K562 (cell line): ENCODE measurements around the gene ACHE. TPM values are rescaled to one million over a fixed set of nuclear protein-coding genes. Genes with fewer than 3 reads are reported as not detected.

ENCODE experiments used
- NR2C1 ChIP-seq, 2 experiments: fragments of 450-650 bp; IDR thresholded peaks; 2 replicates each; pipeline ENCODE4 v1.6.1; 2017; ENCODE audit warnings: mild to moderate bottlenecking in 2 of 2, antibody characterized with exemption in 1 of 2, inconsistent platforms in 1 of 2, missing compliant biosample characterization in 1 of 2, missing genetic modification characterization in 1 of 2
- PHF21A ChIP-seq: fragments of 450-650 bp; IDR thresholded peaks from 2 replicates; pipeline ENCODE4 v1.6.1; 2017; ENCODE audit warnings: low read depth, borderline replicate concordance
- PRMT5 ChIP-seq: sonication (generic); formaldehyde crosslinking; IDR thresholded peaks from 2 replicates; pipeline ENCODE4 v1.5.0; 2020; ENCODE audit warnings: missing genetic modification reagents
- TBL1XR1 ChIP-seq, 2 experiments: IDR thresholded peaks; 2 replicates each; pipeline ENCODE4 v1.6.1; 2012; ENCODE audit warnings: improper control_type of control experiment in 2 of 2, low read length in 2 of 2, mild to moderate bottlenecking in 1 of 2
- polyA plus RNA-seq, 8 experiments: library from polyadenylated mRNA; depleted of rRNA in 4 of 8; stranded (reverse) in 5 of 8; unstranded in 3 of 8; fragments of >200 nt; fragmentation: Nextera tagmentation in 2 of 8; fragmentation: Illumina TruSeq in 1 of 8; extraction: Ambion mirVana in 2 of 8; extraction: Trizol in 1 of 8; gene quantifications; 2 replicates each; pipeline versions ENCODE4 v1.2.1 to v1.2.3, GENCODE V29; 2011 to 2014; ENCODE audit warnings: inconsistent platforms in 1 of 8, missing spikeins in 1 of 8
- total RNA-seq, 7 experiments: library from RNA; depleted of rRNA in 6 of 7; stranded (reverse); fragments of >200 nt in 6 of 7; fragmentation: Illumina TruSeq in 2 of 7; extraction: Trizol in 2 of 7; gene quantifications; 2 replicates each; pipeline versions ENCODE4 v1.2.1 to v1.2.3, GENCODE V29; 2011 to 2021; ENCODE audit warnings: low replicate concordance in 1 of 7
- TF ChIP-seq, protein P1 (sequence below): sonication (generic); formaldehyde crosslinking; IDR thresholded peaks from 2 replicates; pipeline ENCODE4 v1.8.0; 2023; ENCODE audit warnings: missing genetic modification reagents, mild to moderate bottlenecking, borderline replicate concordance

The ACHE gene
- total and polyA plus RNA-seq, 9 of the 15 experiments (the other 6 are each of a cell fraction or from before 2014, with no cell fraction given): 0.04 to 8.8 (median 1.9) TPM

DNA sequence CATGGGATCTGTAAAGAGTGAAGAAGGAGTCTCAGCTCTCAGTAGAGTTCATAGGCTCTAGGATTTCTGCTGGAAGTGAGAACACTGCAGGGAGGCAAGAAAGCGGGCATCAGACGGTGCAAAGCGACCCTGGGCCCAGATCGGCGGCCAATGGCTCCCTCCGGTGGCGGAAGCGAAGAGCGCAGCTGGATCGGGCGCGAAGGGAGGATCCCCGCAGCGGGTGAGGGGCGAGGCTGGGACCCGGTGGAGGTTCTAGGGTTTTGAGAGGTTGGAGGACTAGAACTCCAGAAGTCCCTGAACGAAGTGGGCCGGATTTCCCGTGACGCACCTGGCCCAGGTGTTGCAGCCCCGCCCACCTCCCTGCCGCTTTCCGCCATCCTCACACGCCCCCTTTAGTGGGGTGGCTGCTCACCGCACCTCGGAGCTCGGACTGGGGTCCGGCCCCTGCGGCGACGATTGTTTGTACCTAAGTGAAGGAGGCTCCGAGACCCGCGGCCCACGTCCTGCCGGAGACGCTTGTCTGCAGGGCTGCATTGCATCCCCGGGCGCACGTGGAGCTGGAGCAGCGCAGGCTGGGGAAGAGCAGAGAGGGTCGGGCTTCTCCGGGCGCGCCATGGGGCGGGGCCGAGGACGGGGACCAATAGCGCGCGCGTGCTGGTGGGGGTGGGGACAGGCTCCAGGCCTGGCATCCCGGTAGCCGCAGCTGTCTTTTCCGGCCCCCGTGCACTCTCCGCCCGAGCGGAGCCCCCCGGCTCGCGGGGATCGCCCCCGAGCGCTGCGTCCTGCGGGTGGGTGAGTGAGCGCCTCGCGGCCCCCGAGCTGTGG lies 43.4 kb downstream of the ACHE start, which contains the start of gene SLC12A9 (continued):
- TF ChIP-seq, protein P1, sequence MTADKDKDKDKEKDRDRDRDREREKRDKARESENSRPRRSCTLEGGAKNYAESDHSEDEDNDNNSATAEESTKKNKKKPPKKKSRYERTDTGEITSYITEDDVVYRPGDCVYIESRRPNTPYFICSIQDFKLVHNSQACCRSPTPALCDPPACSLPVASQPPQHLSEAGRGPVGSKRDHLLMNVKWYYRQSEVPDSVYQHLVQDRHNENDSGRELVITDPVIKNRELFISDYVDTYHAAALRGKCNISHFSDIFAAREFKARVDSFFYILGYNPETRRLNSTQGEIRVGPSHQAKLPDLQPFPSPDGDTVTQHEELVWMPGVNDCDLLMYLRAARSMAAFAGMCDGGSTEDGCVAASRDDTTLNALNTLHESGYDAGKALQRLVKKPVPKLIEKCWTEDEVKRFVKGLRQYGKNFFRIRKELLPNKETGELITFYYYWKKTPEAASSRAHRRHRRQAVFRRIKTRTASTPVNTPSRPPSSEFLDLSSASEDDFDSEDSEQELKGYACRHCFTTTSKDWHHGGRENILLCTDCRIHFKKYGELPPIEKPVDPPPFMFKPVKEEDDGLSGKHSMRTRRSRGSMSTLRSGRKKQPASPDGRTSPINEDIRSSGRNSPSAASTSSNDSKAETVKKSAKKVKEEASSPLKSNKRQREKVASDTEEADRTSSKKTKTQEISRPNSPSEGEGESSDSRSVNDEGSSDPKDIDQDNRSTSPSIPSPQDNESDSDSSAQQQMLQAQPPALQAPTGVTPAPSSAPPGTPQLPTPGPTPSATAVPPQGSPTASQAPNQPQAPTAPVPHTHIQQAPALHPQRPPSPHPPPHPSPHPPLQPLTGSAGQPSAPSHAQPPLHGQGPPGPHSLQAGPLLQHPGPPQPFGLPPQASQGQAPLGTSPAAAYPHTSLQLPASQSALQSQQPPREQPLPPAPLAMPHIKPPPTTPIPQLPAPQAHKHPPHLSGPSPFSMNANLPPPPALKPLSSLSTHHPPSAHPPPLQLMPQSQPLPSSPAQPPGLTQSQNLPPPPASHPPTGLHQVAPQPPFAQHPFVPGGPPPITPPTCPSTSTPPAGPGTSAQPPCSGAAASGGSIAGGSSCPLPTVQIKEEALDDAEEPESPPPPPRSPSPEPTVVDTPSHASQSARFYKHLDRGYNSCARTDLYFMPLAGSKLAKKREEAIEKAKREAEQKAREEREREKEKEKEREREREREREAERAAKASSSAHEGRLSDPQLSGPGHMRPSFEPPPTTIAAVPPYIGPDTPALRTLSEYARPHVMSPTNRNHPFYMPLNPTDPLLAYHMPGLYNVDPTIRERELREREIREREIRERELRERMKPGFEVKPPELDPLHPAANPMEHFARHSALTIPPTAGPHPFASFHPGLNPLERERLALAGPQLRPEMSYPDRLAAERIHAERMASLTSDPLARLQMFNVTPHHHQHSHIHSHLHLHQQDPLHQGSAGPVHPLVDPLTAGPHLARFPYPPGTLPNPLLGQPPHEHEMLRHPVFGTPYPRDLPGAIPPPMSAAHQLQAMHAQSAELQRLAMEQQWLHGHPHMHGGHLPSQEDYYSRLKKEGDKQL: no peak
- TF ChIP-seq TBL1XR1 (IDR thresholded peaks at IDR 0.05; ENCODE audit: low read length in 2 of 2) (0 out of 4 replicates have a peak, but pooled peaks have one; percentile 17 to 38), PHF21A (no peak), PRMT5 (CRISPR knock-in tag) (no peak), NR2C1 (IDR thresholded peaks at IDR 0.05) (no peak), NR2C1 (tag; IDR thresholded peaks at IDR 0.05) (no peak)
